ENCODE data around the gene FXYD6.

The FXYD6 gene

DNA sequence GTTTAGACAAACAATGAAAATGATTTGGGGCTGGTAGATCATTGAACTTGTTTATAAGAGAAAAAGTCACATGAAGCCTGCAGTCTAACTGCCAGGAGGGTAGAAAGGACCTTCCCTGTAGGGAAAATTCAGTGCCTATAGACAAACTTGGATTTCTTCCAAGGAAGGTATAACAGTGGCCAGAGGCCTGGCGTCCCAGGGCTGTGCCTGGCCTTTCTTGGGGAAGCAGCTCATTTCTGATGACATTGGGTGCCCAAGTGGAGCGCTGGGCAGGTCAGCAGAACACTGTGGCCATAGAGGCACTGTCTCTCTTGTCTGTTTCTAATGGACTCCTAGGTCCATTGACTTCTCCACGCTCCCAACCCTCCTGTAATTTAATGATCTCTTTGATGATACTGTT is 6.6 kb upstream of the FXYD6 start:
- TF ChIP-seq CTCF (IDR thresholded peaks at IDR 0.05; ENCODE audit: low read depth, low read length): no peak
- DNase-seq (ENCODE audit: extremely low read depth, low read depth): no peak

DNA sequence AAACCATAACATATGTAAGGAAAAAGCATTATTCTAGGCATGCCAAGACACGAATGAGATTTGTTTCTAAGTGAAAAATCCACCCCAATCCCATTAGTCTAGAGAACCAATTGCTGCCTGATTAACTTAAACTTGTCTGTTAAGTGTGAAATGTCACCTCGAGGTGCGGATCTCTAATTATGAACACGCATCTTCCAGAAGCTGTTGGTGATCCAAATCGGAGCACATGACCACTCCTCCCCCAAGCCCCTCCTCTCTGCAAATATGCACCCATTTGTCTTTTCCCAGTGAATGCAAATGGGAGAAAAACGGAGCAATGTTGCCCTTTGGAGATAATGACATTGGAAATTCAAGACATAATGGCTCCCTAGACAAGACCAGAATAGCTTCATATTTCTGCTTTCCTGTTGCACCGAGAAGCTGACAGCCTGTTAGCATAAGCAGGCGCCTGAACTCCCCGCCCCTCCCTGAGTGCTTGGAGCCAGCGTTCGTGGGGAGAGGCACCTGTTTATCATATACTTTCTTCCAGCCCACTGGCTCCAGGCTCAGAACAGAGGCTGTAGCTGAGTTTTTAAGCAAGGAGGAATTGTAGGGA is 6.0 kb upstream of the FXYD6 start:
- DNase-seq (ENCODE audit: extremely low read depth, low read depth): no peak
- TF ChIP-seq CTCF (IDR thresholded peaks at IDR 0.05; ENCODE audit: low read depth, low read length): no peak

- TF ChIP-seq CTCF (IDR thresholded peaks at IDR 0.05; ENCODE audit: low read depth, low read length): no peak
- DNase-seq (ENCODE audit: extremely low read depth, low read depth): no peak
Observed at GRCh38 chr11:117881217-117881616, 4.8 kb upstream of the FXYD6 start.

- DNase-seq (ENCODE audit: extremely low read depth, low read depth): no peak
- TF ChIP-seq CTCF (IDR thresholded peaks at IDR 0.05; ENCODE audit: low read depth, low read length): no peak
Observed at GRCh38 chr11:117879516-117880480, 3.3 kb upstream of the FXYD6 start.

- no peak for TF ChIP-seq CTCF (IDR thresholded peaks at IDR 0.05; ENCODE audit: low read depth, low read length)
- DNase-seq (ENCODE audit: extremely low read depth, low read depth): no peak
Observed at GRCh38 chr11:117878939-117879475, 2.5 kb upstream of the FXYD6 start.

GRCh38 chr11:117878314-117878938 is 2.0 kb upstream of the FXYD6 start:
- DNase-seq (ENCODE audit: extremely low read depth, low read depth): no peak
- TF ChIP-seq CTCF (IDR thresholded peaks at IDR 0.05; ENCODE audit: low read depth, low read length): no peak

Data from AG09319 (cell line).